SHP77 (cell line): ENCODE measurements around the gene SLC35B4.
A peak's percentile ranks its signal among the peaks of the same experiment; 100 is the strongest.

Source experiments
- DNase-seq, 2 experiments: peaks; one replicate each; lab custom pipeline; 2025; lab: John Stamatoyannopoulos, UW

The SLC35B4 gene, protein sequence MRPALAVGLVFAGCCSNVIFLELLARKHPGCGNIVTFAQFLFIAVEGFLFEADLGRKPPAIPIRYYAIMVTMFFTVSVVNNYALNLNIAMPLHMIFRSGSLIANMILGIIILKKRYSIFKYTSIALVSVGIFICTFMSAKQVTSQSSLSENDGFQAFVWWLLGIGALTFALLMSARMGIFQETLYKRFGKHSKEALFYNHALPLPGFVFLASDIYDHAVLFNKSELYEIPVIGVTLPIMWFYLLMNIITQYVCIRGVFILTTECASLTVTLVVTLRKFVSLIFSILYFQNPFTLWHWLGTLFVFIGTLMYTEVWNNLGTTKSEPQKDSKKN

DNA sequence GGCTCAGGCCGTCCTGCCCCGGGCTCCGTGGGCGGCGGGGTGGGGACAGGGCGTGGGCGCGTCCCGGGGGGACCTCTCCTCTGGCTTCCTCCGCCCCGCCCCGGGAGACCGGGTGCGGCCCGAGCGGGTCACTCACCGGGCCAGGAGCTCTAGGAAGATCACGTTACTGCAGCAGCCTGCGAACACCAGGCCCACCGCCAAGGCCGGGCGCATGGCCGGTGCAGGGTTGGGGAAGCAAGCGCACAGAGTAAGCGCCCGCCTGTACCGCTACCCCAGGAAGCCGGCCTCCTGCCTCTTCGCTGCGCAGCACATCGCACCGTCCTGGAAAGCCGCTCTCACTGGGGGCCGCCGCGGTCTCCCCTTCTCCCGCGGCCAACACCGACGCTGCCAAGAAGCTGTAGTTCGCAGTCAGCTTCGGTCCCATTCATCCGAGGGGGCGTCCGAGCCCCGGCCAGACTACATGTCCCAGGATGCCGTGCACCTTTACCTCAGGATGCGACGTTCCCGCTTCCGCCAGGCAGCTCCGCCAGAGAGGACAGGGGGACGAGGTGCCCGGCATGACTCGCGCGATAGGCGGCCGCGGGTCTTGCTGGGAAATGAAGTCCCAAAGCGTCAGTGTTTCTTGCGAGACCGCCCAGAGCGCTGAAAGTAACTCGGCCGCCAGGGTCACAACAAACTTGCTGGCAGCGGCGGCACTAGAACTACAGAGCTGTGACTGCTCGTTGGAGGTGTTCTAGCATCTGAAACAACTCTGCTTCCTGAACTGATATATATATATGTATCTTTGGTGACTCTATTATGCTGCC lies at the start of gene SLC35B4:
Gene SLC35B4, minus strand, starts transcription at position 392 of the 806 bp plus-strand sequence. Its CDS starts 179 bp downstream, at position 213.
- peak; percentile 97 to 98 for DNase-seq

DNA sequence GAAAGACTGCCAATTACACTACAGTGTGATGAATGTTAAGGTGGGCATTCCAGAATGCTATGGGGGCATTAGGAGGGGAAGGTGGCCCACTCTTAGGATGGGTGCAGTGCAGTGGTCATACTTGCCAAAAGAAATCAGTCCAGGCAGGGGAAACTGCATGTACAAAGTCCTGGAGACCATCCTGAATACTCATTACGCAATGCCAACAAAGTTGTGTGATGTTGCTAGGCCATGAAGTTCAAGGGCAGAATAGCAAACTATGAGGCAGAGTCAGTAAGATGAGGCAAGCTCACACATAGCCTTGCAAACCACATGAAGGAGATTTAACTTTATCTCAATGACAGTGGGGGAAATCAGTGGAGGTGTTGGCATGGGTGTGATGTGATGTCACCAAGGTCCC lies 49.8 kb upstream of the SLC35B4 start:
- DNase-seq, result no peak

DNA sequence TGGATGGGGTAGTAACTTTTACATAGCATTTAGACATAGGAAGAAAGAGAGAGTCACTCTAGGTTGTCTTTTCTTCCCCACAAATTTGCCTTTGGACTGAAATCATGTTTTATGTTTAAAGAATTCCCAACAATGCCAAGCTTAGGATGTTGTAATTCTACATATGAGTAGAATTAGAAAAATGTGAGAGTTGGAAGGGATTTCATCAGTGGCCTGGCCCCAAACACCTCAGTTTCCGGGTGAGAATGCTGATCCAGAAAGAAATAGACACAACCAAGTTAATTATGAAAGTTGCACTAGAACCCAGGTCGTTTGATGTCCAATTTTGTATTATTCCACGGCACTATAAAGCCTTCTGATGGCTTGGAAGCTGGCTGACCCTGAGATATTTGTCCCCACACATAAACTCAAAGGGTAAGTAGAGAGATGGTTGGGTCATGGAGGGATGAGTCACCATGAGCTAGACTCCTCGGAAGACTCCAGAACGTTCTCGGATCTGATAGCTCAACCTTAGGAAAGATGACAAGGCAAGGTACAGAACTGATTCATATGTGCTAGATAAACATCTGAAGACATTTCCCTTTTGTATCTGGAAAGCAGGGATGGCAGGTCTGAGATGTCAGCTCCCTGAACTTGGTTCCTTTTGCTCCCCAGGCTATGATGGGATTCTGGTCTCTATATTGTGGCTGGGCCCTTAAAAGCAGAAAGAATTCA lies 48.8 kb upstream of the SLC35B4 start:
- DNase-seq, result no peak

DNA sequence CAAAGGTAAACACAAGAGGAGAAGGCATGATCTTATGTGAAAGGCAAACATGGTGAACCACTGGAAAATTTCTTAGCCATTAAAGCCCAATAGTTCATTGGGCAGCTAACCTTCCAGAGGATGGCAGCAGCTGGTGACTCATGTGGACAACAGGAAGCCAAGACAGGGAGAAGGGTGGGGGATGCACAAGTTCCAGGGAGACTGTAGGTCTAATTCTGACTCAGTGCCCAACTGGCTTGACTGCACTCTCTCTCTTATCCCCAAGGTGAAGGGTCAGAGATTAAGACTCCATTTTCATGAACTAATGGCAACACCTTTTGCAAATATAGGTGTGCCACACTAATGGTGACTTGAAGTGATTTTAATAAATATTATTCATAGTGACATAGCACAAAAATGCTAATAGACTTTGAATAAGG lies 47.9 kb upstream of the SLC35B4 start:
- DNase-seq, result no peak

DNA sequence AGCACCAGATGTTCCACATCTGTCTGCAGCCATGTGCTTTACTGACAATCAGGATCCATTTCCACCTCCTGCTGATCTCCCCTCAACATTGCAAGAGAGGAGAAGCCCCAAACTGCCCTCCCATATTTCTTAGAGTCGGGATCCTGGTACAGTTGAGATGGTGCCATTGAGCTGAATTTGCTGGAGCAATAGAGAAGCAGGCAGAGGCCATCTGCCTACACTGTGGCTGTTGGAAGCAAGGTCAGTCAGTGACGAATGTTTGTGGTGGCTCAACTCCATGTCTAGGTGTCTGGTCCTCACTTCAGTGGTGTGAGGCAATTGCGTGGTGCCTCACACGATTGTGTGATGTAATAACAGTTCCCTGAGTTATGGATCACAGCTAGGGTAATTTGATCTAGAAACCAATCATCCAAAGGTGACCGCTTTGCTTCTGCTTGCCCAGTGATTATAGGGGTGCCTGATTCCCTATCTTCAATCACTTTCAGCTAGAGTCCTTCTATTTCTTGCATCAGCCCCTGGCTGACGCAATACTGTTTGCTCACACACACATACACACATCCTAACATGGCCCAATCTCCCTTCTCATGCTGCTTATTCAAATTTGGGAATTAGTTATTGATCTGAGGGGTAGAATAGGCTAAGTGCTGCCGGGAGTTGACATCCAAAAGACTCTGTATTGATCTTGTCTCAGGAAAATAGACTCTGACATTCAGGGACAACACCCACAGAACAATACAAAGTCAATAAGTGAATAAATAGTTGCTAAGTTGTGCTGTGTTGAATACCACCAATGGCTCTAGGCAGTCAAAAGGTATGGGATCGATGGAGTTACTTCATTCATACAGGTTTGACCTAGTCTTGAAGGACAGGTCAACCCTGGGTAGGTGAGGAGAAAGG lies 46.1 kb upstream of the SLC35B4 start:
- no peak for DNase-seq

DNA sequence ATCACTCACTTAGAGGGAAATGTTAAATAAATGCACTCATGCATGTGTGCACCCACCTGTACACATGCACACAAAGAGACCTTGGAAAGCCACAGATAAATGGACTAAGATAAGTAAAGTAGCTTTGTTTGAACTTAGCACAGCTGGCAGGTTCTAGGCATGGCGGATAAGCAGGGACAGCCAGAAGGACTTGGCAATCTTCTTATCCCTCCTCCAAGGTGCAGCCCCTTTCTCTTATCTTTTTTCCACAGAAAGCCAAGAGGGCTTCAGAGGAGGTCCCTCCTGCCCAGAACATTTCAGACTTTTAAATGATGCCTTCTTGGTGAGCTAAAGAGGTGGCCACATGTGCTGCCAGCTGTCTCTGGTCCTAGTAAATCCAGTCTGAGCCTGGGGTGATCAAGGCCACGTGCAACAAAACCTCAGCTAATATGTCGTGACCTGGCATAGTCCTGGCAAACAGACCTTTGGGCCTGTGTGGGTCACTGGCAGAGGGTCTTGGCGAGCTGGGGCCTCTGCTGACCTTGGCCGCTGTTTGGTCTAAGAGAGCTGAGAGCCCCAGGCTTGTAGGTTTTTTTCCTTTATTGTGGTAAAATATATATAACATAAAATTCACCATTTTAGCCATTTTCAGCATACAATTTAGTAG lies 43.2 kb upstream of the SLC35B4 start:
- no peak for DNase-seq

DNA sequence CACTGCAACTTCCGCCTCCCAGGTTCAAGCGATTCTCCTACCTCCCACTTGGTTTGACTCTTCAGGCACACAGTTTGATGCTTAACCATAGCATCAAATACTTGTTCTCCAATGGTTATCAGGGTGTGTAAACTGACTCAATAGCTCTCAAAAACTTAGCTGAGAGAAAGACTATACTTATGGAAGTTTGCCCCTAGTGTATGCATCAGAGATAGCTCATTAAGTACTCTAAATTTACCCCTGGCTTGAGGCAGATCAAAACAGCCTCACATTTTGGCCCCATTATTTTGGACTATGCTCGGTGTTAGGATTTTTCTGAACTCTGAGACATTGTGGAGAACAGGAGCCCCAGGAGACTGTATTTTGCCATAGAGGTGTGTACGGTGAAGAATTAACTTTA lies 40.8 kb upstream of the SLC35B4 start:
- DNase-seq, result no peak

DNA sequence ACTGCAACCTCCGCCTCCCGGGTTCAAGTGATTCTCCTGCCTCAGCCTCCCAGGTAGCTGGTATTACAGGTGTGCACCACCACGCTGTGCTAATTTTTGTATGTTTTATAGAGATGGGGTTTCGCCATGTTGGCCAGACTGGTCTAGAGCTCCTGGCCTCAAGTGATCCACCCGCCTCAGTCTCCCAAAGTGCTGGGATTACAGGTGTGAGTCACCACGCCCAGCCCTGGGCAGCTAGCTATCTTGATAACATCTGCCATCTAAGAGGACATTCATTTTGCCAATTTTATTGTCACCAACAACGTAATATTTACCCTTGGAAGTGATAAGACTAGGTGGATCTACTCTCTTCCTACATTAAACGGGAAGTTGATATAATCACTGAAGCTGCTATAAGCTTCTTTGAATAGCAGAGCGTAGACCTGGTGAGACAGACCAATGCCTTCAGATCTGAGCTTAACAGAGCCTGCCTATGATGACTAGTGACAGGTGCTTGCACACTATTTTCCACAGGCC lies 39.7 kb upstream of the SLC35B4 start:
- no peak for DNase-seq

DNA sequence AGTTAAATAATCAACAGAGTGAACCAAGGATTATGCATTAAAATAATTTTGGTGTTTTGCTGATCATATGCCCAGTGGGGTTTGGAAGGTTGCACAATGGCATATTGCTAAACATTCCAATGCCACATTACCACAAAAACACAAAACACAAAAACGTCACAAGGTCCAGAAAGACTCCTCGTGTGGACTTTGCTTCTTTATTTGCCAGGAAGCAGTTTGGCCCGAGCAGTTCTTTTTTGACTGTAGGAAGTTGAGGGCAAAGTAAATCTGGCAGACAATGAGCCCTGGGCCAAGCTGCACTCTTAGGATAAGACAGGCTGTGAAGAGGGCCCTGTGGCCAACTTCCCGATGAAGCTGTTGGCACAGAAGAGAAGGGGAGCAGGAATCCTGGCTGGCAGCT lies 39.2 kb upstream of the SLC35B4 start:
- no peak for DNase-seq

DNA sequence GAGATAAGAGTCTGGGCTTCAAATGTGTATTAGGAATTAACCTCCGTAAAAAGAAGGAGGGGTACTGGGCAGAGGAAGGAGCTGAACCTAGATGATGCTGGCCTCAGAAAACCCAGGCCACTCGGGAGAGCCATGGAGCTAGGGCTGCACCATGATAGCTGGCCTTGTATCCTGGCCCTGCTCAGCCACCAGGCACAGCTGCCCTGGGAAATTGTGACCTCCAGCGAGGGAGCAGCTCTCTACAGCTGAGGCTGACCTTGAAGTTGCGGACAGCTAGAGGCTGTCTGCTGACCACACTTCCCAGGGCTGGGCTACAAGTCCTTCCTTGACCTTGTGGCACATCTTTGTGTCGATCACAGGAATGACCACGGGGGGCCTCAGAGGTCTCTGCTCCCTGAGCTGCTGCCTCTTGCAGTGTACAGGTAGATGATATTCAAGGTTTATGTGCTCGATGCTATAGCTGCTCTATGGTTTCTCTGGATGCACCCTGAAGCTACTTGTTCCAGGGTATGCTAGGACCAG lies 38.3 kb upstream of the SLC35B4 start:
- DNase-seq, result no peak

DNA sequence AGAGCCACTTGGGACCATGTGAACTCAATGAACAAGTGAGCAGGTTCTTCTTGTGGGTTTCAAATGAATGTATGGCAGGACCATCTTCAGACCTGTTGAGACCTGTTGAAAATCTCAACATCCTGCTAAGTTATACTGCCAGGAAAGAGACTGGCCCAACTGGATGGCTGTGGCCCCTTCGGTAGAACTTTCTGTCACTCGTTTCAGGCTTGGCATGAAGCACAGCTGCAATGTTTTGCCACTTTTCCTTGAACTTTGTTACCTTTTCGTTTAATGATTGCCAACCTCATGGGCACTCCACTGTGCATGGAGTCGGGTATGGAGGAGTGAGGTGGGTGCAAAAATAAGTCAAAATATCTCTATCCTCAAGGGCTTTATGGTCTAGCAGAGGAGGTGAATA lies 36.7 kb upstream of the SLC35B4 start:
- no peak for DNase-seq

DNA sequence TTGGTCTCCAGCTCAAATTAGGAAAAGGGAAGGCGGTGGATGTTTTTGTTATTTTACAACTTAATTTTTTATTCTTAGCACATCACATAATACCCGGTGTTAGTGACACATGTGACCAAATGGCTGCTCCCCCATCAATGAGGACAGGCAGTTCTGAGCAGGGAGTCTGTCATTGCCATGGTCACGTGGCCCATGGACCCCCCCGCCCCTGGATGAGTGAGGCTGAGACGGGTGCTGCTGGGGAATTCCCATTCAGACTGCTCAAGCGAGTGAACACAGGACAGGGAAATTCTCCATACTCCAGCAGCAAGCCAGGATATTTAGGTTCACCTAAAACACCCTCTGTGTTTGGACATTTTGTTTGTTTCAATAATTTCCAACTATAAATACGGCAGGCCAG lies 34.7 kb upstream of the SLC35B4 start:
- no peak for DNase-seq

DNA sequence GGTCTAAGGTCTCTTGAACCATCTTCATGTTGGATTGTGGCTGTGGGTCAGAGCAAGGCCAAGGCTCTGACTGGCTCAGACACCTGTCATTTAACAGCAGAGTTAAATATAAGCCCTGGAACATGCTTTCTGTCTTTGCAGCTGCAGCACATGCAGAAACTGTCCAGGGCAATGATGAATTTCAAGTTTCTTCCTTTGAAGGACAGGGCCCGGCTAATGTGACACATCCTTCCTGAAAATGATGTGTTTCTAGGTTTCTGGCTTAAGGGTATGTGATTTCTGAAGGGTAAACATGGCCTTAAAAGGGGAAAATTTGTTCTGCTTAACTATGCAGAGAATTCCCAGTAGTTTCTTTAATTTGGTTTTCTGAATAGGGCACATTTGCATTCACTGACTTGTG lies 34.0 kb upstream of the SLC35B4 start:
- DNase-seq, result no peak

DNA sequence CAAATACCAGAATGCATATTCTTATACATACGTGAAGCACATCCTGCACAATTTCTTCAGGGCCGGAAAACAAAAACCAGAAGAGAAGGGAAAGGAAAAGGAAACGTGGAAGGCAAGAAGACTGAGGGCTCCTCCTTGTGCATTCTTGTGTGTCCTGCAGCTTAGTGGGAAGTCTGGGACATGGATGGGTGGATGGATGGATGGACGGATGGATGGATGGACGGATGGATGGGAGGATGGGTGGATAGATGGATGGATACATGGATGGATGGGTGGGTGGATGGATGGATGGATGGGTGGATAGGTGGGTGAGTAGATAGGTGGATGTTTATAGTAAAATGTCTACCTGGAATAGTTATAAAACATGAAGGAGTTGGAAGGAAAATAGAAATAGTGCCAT lies 30.8 kb upstream of the SLC35B4 start:
- no peak for DNase-seq

DNA sequence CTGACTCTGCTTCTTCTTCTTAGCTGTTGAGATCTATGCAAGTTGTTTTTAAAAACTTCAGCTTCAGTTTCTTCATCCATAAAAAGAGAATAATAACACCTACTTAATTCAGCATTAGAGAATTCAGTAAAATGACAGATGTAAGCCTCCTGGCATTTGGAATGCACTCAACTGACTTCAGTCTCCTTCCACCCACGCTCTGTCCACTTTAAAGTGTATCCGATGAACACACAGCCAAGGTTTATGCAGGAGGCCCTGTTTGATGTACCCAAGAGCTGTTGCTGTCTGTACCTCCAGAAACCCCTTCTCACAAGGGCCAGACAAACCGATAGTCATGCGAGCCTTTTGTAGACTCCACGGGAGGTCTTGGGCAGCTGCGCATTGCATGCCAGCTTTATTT lies 27.1 kb upstream of the SLC35B4 start:
- DNase-seq, result no peak

DNA sequence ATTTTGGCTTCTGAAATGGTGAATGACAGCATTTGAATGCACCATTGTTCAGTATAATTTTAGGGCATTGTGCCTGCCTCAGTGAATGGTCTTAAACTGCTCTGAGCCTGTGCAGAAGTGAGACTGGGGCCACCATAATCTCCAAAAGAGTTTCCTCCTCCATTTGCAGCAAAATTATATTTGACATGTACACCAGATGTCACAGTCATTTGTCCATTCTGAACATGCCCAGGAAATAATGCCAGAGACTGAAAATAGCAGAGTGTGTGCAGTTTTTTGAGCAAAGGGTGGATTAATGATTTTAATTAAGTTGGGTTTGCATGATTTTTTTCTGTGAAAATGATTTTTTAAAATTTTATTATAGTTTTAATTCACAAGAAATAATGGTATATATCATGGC lies 26.4 kb upstream of the SLC35B4 start:
- no peak for DNase-seq

DNA sequence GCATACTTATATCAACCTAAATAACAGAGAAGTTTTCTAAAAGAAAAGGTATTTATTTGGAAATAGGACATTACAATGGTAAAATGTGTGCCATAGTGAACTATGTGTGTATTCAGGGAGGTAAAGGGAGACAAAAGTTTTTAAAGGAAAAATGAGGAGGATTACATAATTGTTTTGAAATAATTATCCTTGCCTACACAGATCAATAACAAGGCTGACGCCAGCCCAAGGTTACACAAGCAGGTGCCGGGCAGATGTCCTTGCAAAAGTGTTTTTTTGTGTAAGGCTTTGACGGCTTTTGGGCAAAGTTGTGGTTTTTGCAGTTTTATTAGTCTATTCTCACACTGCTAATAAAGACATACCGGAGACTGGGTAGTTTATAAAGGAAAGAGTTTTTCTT lies 22.7 kb upstream of the SLC35B4 start:
- no peak for DNase-seq

DNA sequence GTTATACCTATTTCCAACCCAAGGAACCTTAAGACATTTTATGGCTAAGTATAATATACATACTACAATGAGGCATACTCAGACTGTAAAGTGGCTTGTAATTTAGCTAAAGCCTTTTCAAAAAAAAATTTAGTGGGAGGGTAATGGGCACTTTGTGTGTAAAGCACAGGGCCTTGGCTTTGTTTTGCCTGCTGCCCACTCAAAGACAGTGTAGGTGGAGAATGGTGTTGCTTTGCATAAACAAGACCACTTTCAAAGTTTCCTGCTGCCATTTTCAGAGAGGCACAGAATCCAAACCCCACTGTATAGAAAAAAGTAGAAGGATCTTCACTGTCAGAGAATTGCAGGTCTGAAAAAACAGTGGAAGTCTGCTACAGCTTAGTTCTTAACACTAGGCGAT lies 21.2 kb upstream of the SLC35B4 start:
- DNase-seq, result no peak

DNA sequence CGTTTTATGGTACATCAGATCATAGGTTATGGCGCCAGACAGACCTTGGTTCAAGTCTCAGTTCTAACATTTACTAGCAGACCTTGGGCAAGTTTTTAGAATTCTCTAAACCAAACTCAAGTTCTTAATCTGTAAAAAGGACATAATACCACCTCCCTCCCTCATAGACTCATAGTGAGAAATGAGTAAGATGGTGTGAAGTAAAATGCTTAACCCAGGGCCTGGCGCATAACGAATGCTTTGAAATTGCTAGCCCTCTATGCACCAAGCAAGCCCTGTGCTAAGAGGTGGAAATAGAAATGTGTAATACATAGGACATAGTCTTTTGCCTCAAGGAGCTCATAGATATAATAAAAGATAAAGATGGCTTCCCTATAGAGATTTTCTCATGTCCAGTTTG lies 17.7 kb upstream of the SLC35B4 start:
- no peak for DNase-seq

DNA sequence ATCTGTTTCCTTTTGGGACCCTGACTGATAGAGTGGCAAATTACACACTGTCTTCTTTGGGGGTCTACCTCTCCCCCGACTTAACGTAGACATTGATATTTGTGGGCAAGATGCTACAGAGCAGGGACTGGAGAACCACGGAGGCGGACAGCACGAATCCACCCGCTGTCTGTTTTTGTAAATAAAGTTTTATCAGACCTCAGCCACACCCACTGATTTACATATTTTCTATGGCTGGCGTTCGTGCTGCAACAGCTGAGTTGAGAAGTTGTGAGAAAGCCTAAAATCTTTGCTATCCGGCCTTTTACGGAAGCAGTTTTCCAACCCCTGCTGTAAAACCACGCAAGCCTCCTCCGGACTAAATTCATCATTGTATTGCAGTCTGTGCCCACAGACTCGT lies 17.2 kb upstream of the SLC35B4 start:
- DNase-seq, result no peak

DNA sequence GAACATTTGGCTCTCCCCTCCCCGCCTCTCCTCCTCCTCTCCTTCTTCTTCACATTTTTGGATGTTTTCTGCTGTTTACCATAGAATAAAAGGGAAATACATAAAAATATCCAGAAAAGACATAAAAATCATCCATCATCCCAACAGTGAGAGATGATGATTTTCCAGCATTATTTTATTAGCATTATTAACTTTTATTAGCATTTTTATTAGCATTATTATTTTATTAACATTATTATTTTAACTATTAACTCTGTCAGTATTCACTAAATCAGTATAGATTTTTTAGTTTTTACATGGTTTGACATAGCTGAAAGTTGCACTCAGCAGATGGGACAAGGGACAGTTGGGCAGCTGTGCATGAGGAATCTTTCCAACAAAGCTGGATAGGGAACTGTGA lies 16.2 kb upstream of the SLC35B4 start:
- no peak for DNase-seq
